HL-60 (cell line): ENCODE results near the gene RALGPS2.

Experiments used
- DNase-seq, 2 experiments: peaks; one replicate each; pipeline ENCODE4 v3.0.0-alpha.2; 2010 to 2020; ENCODE audit warnings: low read depth in 1 of 2, low spot score in 1 of 2
- H3K27ac ChIP-seq: fragments of 250-450 bp; sonication (Bioruptor Pico); replicated peaks from 2 replicates; pipeline ENCODE4 v1.5.1; 2020; ENCODE audit warnings: mild to moderate bottlenecking, moderate library complexity
- H3K27me3 ChIP-seq: fragments of 250-450 bp; sonication (Bioruptor Pico); 2 replicates; pipeline ENCODE4 v1.5.1; 2021; ENCODE audit warnings: mild to moderate bottlenecking, moderate library complexity; ENCODE audit not compliant: insufficient read depth, poor library complexity, severe bottlenecking
- H3K4me3 ChIP-seq: replicated peaks from 2 replicates; pipeline ENCODE4 v1.5.1; 2011; ENCODE audit warnings: mild to moderate bottlenecking, control low read depth, low read length; ENCODE audit not compliant: insufficient read depth
- CTCF ChIP-seq: IDR thresholded peaks from one replicate; pipeline ENCODE4 v1.5.1; 2011; ENCODE audit warnings: low read length, control low read depth, inconsistent platforms; ENCODE audit not compliant: insufficient read depth
- GABPA ChIP-seq: IDR thresholded peaks from 2 replicates; pipeline ENCODE4 v1.6.1; 2012; ENCODE audit warnings: low read depth
- POLR2AphosphoS5 ChIP-seq: IDR thresholded peaks from 2 replicates; pipeline ENCODE4 v1.6.1; 2012; ENCODE audit warnings: low read depth
- REST ChIP-seq: IDR thresholded peaks from 2 replicates; pipeline ENCODE4 v1.6.1; 2012; ENCODE audit warnings: low read depth; ENCODE audit not compliant: insufficient replicate concordance
- SPI1 ChIP-seq: IDR thresholded peaks from 2 replicates; pipeline ENCODE4 v1.6.1; 2012; ENCODE audit warnings: low read depth, mild to moderate bottlenecking, borderline replicate concordance

The RALGPS2 gene

GRCh38 chr1:178774263-178774662, 49.2 kb downstream of the RALGPS2 start:
- TF ChIP-seq POLR2AphosphoS5 (no peak), GABPA (no peak), CTCF (no peak), REST (no peak), SPI1 (no peak)
- H3K27me3 ChIP-seq: no peaks in the 10 kb centered on the region
- no peak overlapping the region for H3K4me3 ChIP-seq
- no peak overlapping the region for H3K27ac ChIP-seq
- DNase-seq: no peak

- H3K27ac ChIP-seq: no peak overlapping the region
These were observed 51.5 kb downstream of the RALGPS2 start for GRCh38 chr1:178776553-178776952.

More at GRCh38 chr1:178776553-178776952, 51.5 kb downstream of the RALGPS2 start:
- no peak overlapping the region for H3K4me3 ChIP-seq
- no peak for DNase-seq
- TF ChIP-seq POLR2AphosphoS5 (no peak), GABPA (no peak), CTCF (no peak), SPI1 (no peak), REST (no peak)
- H3K27me3 ChIP-seq: no peaks in the 10 kb centered on the region
